Inflammatory macrophage (primary cell): ENCODE data around the gene CDX2.
"Not testable (repeated sequence)": the region's sequence is repeated elsewhere in the genome, so short reads cannot be mapped to it uniquely, and the experiment has no call there.

Source experiments
- DNase-seq, 2 donors: peaks; one replicate each; pipeline ENCODE4 v3.0.0-alpha.2; 2020 to 2022

CDX2 gene

DNA sequence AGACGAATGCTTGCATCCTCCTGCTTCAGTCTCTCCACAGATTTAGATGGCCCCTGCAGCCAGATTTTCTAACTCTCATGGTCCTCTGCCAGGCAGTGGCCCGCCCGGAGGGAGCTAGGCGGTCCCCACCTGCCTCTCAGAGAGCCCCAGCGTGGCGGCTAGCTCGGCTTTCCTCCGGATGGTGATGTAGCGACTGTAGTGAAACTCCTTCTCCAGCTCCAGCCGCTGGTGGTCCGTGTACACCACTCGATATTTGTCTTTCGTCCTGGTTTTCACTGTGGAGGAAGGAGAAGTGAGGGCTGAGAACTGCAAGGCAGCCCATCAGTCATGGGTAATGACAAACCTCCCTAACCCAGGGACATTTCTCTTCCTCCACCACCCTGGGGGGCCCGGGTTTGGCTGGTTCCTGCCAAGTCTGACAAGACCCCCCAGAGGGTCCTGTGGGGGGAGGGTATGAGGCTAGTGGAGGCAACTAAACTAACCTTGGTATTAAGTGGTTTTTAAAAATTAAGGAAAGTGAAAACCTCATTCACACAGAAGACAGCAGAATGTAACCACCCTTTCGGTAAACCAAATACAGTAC, 4.3 kb downstream of the CDX2 start:
- no peak for DNase-seq

DNA sequence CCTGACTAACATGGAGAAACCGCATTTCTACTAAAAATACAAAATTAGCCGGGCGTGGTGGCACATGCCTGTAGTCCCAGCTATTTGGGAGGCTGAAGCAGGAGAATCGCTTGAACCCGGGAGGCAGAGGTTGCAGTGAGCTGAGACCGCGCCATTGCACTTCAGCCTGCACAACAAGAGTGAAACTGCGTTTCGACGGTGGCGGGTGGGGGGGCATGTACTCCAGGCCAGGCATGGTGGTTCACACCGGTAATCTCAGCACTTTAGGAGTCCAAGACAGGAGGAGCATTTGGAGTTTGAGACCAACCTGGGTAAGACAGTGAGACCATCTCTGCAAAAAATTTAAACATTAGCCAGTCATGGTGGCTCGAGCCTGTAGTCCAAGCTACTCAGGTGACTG, 4.9 kb downstream of the CDX2 start:
- not testable (repeated sequence) for DNase-seq

DNA sequence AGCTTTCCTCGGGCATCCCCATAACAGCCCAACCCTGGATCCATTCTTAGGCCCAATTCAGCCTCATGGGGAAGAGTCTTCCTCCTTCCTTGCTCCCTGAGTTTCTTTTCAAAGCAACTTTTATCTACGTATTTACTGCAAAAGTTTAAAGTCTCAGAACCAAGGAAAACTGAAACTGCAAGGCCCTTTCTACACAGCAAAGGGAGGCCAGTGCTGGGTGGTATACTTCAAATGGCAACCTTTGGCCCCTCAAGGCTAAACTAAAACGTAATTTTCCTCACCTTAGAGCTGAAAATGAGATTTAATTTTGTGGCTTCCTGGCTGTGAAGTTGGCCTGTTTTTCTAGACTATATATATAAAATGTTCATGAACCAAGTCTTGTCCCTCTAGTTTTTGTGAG, 5.6 kb downstream of the CDX2 start:
- no peak for DNase-seq

- no peak for DNase-seq
Measured at GRCh38 chr13:27962982-27963381, 6.1 kb downstream of the CDX2 start.

GRCh38 chr13:27962128-27962841, 6.8 kb downstream of the CDX2 start:
- no peak for DNase-seq

DNA sequence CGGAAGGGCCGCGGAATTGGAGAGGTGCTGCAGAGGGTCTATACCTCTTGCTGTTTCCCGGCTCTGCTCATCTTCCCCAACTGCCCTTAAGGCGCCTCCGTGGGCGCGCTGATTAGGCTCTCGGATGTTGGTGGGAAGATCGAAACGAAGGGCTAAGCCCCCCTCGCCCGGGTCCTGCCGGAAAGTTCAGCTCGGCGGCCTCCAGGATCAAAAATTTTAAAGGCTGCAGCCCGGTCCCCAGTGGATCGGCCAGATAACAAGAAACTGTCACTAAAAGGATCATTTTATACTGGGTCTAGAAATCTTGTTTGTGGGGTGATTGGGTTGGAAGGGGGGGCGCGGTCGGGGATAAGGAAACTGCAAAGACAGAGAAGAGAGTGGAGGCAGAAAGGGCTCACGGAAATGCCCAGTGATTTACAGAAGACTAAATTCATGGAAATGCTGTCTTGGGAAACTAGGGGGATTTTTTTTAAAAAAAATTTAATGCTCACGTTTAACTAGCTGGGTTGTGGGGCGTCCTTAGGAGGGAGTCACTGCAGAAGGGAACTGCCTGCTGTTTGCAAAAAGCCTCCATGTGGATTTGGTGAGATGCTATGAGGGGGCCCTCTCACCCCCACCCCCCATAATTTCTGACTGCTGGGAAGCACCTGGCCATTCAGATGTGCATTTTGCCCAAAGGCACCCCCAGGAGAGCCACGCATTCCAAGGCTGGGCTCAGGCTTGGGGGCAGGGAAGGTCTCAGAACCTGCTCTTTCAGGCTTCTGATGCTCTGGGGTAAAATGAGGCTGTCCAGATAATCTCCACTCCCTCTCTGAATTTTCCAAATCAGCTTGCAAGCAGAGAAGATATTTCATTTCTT, 7.7 kb downstream of the CDX2 start:
- no peak for DNase-seq

- DNase-seq, result peak; percentile 39 to 47
Measured at GRCh38 chr13:27960362-27961226, 8.5 kb downstream of the CDX2 start.

- DNase-seq, result no peak
Measured at GRCh38 chr13:27959976-27960361, 9.1 kb downstream of the CDX2 start.

- DNase-seq, result no peak
Measured at GRCh38 chr13:27956576-27957300, 12.4 kb downstream of the CDX2 start.

- DNase-seq, result no peak
Measured at GRCh38 chr13:27955014-27955591, 14.0 kb downstream of the CDX2 start.

GRCh38 chr13:27954406-27954851, 14.7 kb downstream of the CDX2 start:
- DNase-seq, result no peak

GRCh38 chr13:27953676-27954405, 15.3 kb downstream of the CDX2 start:
- DNase-seq, result peak; percentile 74 to 79

- DNase-seq, result peak; percentile 22 to 38
Measured at GRCh38 chr13:27952876-27953675, 16.0 kb downstream of the CDX2 start.

GRCh38 chr13:27942972-27943371, 26.1 kb downstream of the CDX2 start:
- DNase-seq, result no peak

GRCh38 chr13:27933580-27934328, 35.4 kb downstream of the CDX2 start:
- no peak for DNase-seq

DNA sequence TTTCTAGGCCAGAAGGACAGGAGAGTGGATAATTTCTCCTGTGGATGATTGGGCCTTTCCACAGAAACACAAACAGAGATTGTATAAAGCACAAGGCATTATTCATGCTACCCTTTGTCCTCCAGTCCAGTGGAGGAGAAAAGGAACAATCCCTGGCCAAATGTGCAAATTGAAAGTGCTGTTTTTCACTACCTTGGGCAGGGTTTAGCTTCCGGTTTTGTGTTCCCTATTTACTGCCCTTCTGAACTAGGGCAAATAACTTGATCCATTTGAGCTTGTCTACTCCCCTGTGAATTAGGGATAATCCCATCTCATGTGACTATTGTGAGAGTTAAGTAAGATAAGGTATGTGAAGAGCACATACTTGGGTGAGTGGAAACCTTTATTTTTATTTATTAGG, 36.0 kb downstream of the CDX2 start:
- DNase-seq, result no peak

GRCh38 chr13:27929868-27930267, 39.2 kb downstream of the CDX2 start:
- no peak for DNase-seq

DNA sequence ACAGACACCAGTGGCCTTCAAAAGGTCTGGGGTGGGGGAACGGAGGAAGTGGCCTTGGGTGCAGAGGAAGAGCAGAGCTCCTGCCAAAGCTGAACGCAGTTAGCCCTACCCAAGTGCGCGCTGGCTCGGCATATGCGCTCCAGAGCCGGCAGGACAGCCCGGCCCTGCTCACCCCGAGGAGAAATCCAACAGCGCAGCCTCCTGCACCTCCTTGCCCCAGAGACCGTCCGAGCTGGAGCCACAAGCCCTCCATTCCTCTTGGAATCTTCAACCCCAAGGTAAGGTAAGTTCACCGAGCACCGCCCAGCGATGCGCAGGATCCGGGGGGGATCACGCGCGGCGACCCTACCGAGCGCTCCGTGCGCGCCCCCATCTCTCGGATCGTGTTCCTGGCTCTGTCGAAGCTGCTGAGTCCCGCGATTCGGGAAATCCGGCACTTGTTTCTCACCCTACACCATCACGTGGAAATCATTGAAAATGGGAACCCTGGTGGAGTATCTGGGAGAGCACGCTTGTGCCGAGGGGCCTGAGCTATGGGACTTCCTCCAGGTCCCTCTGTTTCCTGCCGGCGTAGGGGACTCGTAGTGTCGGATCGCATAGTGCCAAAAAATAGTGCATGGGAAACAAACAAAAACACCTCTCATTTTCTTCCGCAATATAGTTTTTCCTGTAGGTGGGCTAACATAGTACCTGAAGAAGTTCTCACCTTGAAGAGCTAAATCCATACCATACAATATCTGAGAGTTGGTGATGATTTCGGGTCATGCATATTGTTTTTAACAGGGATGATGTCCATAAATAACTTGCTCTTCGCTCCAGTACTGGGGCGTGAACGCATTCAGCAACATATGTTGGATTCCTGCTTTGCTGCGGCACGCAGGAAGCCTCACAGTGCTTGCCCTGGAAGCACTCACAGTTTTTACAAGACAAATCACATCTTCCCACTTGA, 40.0 kb downstream of the CDX2 start:
- no peak for DNase-seq
